GM21576 (cell line): Measurements from ENCODE around the gene PFN4.
A peak's percentile ranks its signal among the peaks of the same experiment; 100 is the strongest.
"Not testable (repeated sequence)": the region's sequence is repeated elsewhere in the genome, so short reads cannot be mapped to it uniquely, and the experiment has no call there.

Experiments used
- ATAC-seq: cut with Tn5 transposase; IDR thresholded peaks from one replicate; pipeline ENCODE4 v1.9.1; 2021; ENCODE audit warnings: mild to moderate bottlenecking, moderate library complexity; ENCODE audit not compliant: unreplicated experiment

The PFN4 gene

GRCh38 chr2:24123195-24123921, at the start of gene PFN4, which contains the start of gene FAM228B:
Gene PFN4 (minus strand): TSS chr2:24123334. CDS start chr2:24122535, 799 bp downstream.
Gene FAM228B (plus strand): TSS chr2:24123469. CDS start chr2:24124362, 893 bp downstream.
- ATAC-seq: peak; percentile 74

GRCh38 chr2:24169023-24169422, 45.9 kb upstream of the PFN4 start:
- no peak for ATAC-seq

GRCh38 chr2:24164416-24164973, 41.4 kb upstream of the PFN4 start:
- peak; percentile 64 for ATAC-seq

GRCh38 chr2:24163601-24164000, 40.5 kb upstream of the PFN4 start:
- ATAC-seq: no peak

- no peak for ATAC-seq
Observed at GRCh38 chr2:24163186-24163585, 40.1 kb upstream of the PFN4 start.

GRCh38 chr2:24162494-24162893, 39.4 kb upstream of the PFN4 start:
- no peak for ATAC-seq

GRCh38 chr2:24160761-24161160, 37.6 kb upstream of the PFN4 start:
- ATAC-seq: no peak

GRCh38 chr2:24159708-24160107, 36.6 kb upstream of the PFN4 start:
- ATAC-seq: no peak

GRCh38 chr2:24158131-24158530, 35.0 kb upstream of the PFN4 start:
- ATAC-seq: no peak

GRCh38 chr2:24153478-24153877, 30.3 kb upstream of the PFN4 start:
- ATAC-seq: no peak

- no peak for ATAC-seq
Observed at GRCh38 chr2:24152413-24153197, 29.5 kb upstream of the PFN4 start.

GRCh38 chr2:24147364-24147763, 24.2 kb upstream of the PFN4 start:
- no peak for ATAC-seq

- not testable (repeated sequence) for ATAC-seq
Observed at GRCh38 chr2:24140305-24140704, 17.2 kb upstream of the PFN4 start.

- no peak for ATAC-seq
Observed at GRCh38 chr2:24132543-24132942, 9.4 kb upstream of the PFN4 start.

GRCh38 chr2:24125956-24126355, 2.8 kb upstream of the PFN4 start:
- ATAC-seq: no peak

GRCh38 chr2:24123922-24124580, 917 bp upstream of the PFN4 start:
- peak; percentile 8 for ATAC-seq

- ATAC-seq: no peak
Observed at GRCh38 chr2:24122366-24123194, 554 bp downstream of the PFN4 start.

GRCh38 chr2:24121469-24121868, 1.7 kb downstream of the PFN4 start:
- ATAC-seq: no peak

GRCh38 chr2:24121066-24121465, 2.1 kb downstream of the PFN4 start:
- ATAC-seq: no peak

- ATAC-seq: no peak
Observed at GRCh38 chr2:24117902-24118301, 5.2 kb downstream of the PFN4 start.
